ENCODE data around the gene FSCB.
"Not testable (repeated sequence)": the region's sequence is repeated elsewhere in the genome, so short reads cannot be mapped to it uniquely, and the experiment has no call there.

Gene FSCB

GRCh38 chr14:44507183-44507582 lies at the start of gene FSCB:
FSCB (minus strand) TSS chr14:44507283; CDS start chr14:44506987, 296 bp downstream.
- DNase-seq (ENCODE audit: low read depth): no peak
- no peak within 1 kb of the TSS for H3K4me3 ChIP-seq (ENCODE audit: low read length)
- TF ChIP-seq CTCF (conservative IDR thresholded peaks at IDR 0.05; ENCODE audit: low read length): no peak

- no peak for TF ChIP-seq CTCF (conservative IDR thresholded peaks at IDR 0.05; ENCODE audit: low read length)
- DNase-seq (ENCODE audit: low read depth): no peak
- no peak overlapping the region for H3K4me3 ChIP-seq (ENCODE audit: low read length)
Observed at GRCh38 chr14:44531658-44532057, 24.6 kb upstream of the FSCB start.

GRCh38 chr14:44530475-44530874 lies 23.4 kb upstream of the FSCB start:
- TF ChIP-seq CTCF (conservative IDR thresholded peaks at IDR 0.05; ENCODE audit: low read length): no peak
- no peak for DNase-seq (ENCODE audit: low read depth)
- H3K4me3 ChIP-seq (ENCODE audit: low read length): no peak overlapping the region

- DNase-seq (ENCODE audit: low read depth): no peak
- no peak for TF ChIP-seq CTCF (conservative IDR thresholded peaks at IDR 0.05; ENCODE audit: low read length)
Observed at GRCh38 chr14:44529026-44529425, 21.9 kb upstream of the FSCB start.

GRCh38 chr14:44528180-44528579 lies 21.1 kb upstream of the FSCB start:
- TF ChIP-seq CTCF (conservative IDR thresholded peaks at IDR 0.05; ENCODE audit: low read length): no peak
- DNase-seq (ENCODE audit: low read depth): no peak

More at GRCh38 chr14:44529026-44529425, 21.9 kb upstream of the FSCB start:
- H3K4me3 ChIP-seq (ENCODE audit: low read length): no peak overlapping the region

GRCh38 chr14:44525237-44525636 lies 18.2 kb upstream of the FSCB start:
- TF ChIP-seq CTCF (conservative IDR thresholded peaks at IDR 0.05; ENCODE audit: low read length): no peak
- no peak overlapping the region for H3K4me3 ChIP-seq (ENCODE audit: low read length)
- no peak for DNase-seq (ENCODE audit: low read depth)

More at GRCh38 chr14:44528180-44528579, 21.1 kb upstream of the FSCB start:
- H3K4me3 ChIP-seq (ENCODE audit: low read length): no peak overlapping the region

GRCh38 chr14:44515668-44516067 lies 8.6 kb upstream of the FSCB start:
- H3K4me3 ChIP-seq (ENCODE audit: low read length); DNase-seq (ENCODE audit: low read depth): not testable (repeated sequence)

- no peak overlapping the region for H3K4me3 ChIP-seq (ENCODE audit: low read length)
- DNase-seq (ENCODE audit: low read depth): no peak
- TF ChIP-seq CTCF (conservative IDR thresholded peaks at IDR 0.05; ENCODE audit: low read length): no peak
Observed at GRCh38 chr14:44508834-44509233, 1.8 kb upstream of the FSCB start.

Measured in AG10803 (cell line).